Measurements from ENCODE around the gene ANGPTL8.

ANGPTL8 gene

GRCh38 chr19:11226716-11227166 lies 12.7 kb upstream of the ANGPTL8 start:
- DNase-seq (ENCODE audit: low spot score), result no peak
- Histone ChIP-seq H3K14ac (ENCODE audit: low read length) (no peak overlapping the region), H2BK5ac (ENCODE audit: low read length) (no peak overlapping the region), H2BK15ac (ENCODE audit: low read length) (no peak overlapping the region), H3K9me3 (replicated peaks in 1 of 2; ENCODE audit: control insufficient read depth in 2 of 2, insufficient read depth in 1 of 2, low read depth in 1 of 2, low read length in 2 of 2) (peaks cover 5 to 7% of the 10 kb centered on the region in 2 donors), H3K9ac (ENCODE audit: low read depth, low read length, poor library complexity) (no peak overlapping the region), H2BK12ac (ENCODE audit: low read length) (no peak overlapping the region), H3K27me3 (ENCODE audit: control insufficient read depth in 3 of 3, insufficient read depth in 3 of 3, low read depth in 1 of 3, low read length in 3 of 3) (no peaks in the 10 kb centered on the region), H4K8ac (ENCODE audit: low read depth, low read length) (no peak overlapping the region), H2AFZ (ENCODE audit: low read length) (no peak overlapping the region), H3K18ac (ENCODE audit: low read length) (no peak overlapping the region), H3K4ac (ENCODE audit: low read length) (no peak overlapping the region), H3K4me2 (ENCODE audit: insufficient read depth, low read length, poor library complexity, severe bottlenecking) (no peak overlapping the region), H3K36me3 (replicated peaks in 1 of 2; ENCODE audit: control insufficient read depth in 2 of 2, insufficient read depth in 2 of 2, low read length in 2 of 2) (peaks cover 11 to 70% of the 10 kb centered on the region in 2 donors), H4K91ac (ENCODE audit: low read depth, low read length, poor library complexity) (no peak overlapping the region), H3K27ac (replicated peaks; ENCODE audit: low read length) (no peak overlapping the region), H3K23ac (ENCODE audit: low read depth, low read length, poor library complexity) (no peak overlapping the region), H3K79me1 (ENCODE audit: low read depth, low read length) (no peaks in the 10 kb centered on the region), H2BK120ac (ENCODE audit: low read depth, low read length) (no peak overlapping the region), H3K4me1 (ENCODE audit: control insufficient read depth in 2 of 2, insufficient read depth in 1 of 2, low read depth in 1 of 2, low read length in 2 of 2) (peaks cover 0 to 6% of the 10 kb centered on the region in 2 donors), H3K4me3 (ENCODE audit: low read length in 2 of 2) (no peak overlapping the region), H2AK5ac (ENCODE audit: low read depth, low read length) (no peak overlapping the region)
- WGBS, 2 donors (ENCODE audit: extremely low coverage in 2 of 2, insufficient read length in 2 of 2, insufficient replicate concordance in 1 of 2), result no CpG with 5 or more reads among the region's 1 CpG

- Histone ChIP-seq H4K91ac (ENCODE audit: low read depth, low read length, poor library complexity) (no peak overlapping the region), H2AFZ (ENCODE audit: low read length) (no peak overlapping the region), H3K9me3 (replicated peaks in 1 of 2; ENCODE audit: control insufficient read depth in 2 of 2, insufficient read depth in 1 of 2, low read depth in 1 of 2, low read length in 2 of 2) (peaks cover 0 to 2% of the 10 kb centered on the region in 2 donors), H3K9ac (ENCODE audit: low read depth, low read length, poor library complexity) (no peak overlapping the region), H3K4ac (ENCODE audit: low read length) (no peak overlapping the region), H3K79me1 (ENCODE audit: low read depth, low read length) (no peaks in the 10 kb centered on the region), H3K4me2 (ENCODE audit: insufficient read depth, low read length, poor library complexity, severe bottlenecking) (no peak overlapping the region), H4K8ac (ENCODE audit: low read depth, low read length) (no peak overlapping the region), H3K27ac (replicated peaks; ENCODE audit: low read length) (no peak overlapping the region), H3K4me3 (ENCODE audit: low read length in 2 of 2) (no peak overlapping the region), H3K36me3 (replicated peaks in 1 of 2; ENCODE audit: control insufficient read depth in 2 of 2, insufficient read depth in 2 of 2, low read length in 2 of 2) (peaks cover 9 to 70% of the 10 kb centered on the region in 2 donors), H3K18ac (ENCODE audit: low read length) (no peak overlapping the region), H2BK15ac (ENCODE audit: low read length) (no peak overlapping the region), H3K27me3 (ENCODE audit: control insufficient read depth in 3 of 3, insufficient read depth in 3 of 3, low read depth in 1 of 3, low read length in 3 of 3) (no peaks in the 10 kb centered on the region), H2BK12ac (ENCODE audit: low read length) (no peak overlapping the region), H3K4me1 (ENCODE audit: control insufficient read depth in 2 of 2, insufficient read depth in 1 of 2, low read depth in 1 of 2, low read length in 2 of 2) (peaks cover 0 to 6% of the 10 kb centered on the region in 2 donors), H2BK5ac (ENCODE audit: low read length) (no peak overlapping the region), H2AK5ac (ENCODE audit: low read depth, low read length) (no peak overlapping the region), H3K23ac (ENCODE audit: low read depth, low read length, poor library complexity) (no peak overlapping the region), H3K14ac (ENCODE audit: low read length) (no peak overlapping the region), H2BK120ac (ENCODE audit: low read depth, low read length) (no peak overlapping the region)
- no CpG with 5 or more reads among the region's 14 CpGs for WGBS, 2 donors (ENCODE audit: extremely low coverage in 2 of 2, insufficient read length in 2 of 2, insufficient replicate concordance in 1 of 2)
- DNase-seq (ENCODE audit: low spot score), result no peak
These were observed 12.1 kb upstream of the ANGPTL8 start for GRCh38 chr19:11227195-11227886.

GRCh38 chr19:11230621-11231386 lies 8.6 kb upstream of the ANGPTL8 start:
- no peak overlapping the region for H3K9ac ChIP-seq (ENCODE audit: low read depth, low read length, poor library complexity)
- H3K18ac ChIP-seq (ENCODE audit: low read length), result no peak overlapping the region
- H2AFZ ChIP-seq (ENCODE audit: low read length), result no peak overlapping the region
- H4K8ac ChIP-seq (ENCODE audit: low read depth, low read length), result no peak overlapping the region
- H3K79me1 ChIP-seq (ENCODE audit: low read depth, low read length), result no peaks in the 10 kb centered on the region
- no peak overlapping the region for H3K4ac ChIP-seq (ENCODE audit: low read length)
- H2AK5ac ChIP-seq (ENCODE audit: low read depth, low read length), result no peak overlapping the region
- peaks cover 10 to 66% of the 10 kb centered on the region in 2 donors for H3K36me3 ChIP-seq (replicated peaks in 1 of 2; ENCODE audit: control insufficient read depth in 2 of 2, insufficient read depth in 2 of 2, low read length in 2 of 2)
- no CpG with 5 or more reads among the region's 7 CpGs for whole genome bisulfite sequencing, 2 donors (ENCODE audit: extremely low coverage in 2 of 2, insufficient read length in 2 of 2, insufficient replicate concordance in 1 of 2)
- H2BK12ac ChIP-seq (ENCODE audit: low read length), result no peak overlapping the region
- peaks cover 0 to 6% of the 10 kb centered on the region in 2 donors for H3K4me1 ChIP-seq (ENCODE audit: control insufficient read depth in 2 of 2, insufficient read depth in 1 of 2, low read depth in 1 of 2, low read length in 2 of 2)
- H3K4me3 ChIP-seq (ENCODE audit: low read length in 2 of 2), result no peak overlapping the region
- no peak overlapping the region for H2BK120ac ChIP-seq (ENCODE audit: low read depth, low read length)
- H3K23ac ChIP-seq (ENCODE audit: low read depth, low read length, poor library complexity), result no peak overlapping the region
- H2BK5ac ChIP-seq (ENCODE audit: low read length), result no peak overlapping the region
- H3K14ac ChIP-seq (ENCODE audit: low read length), result no peak overlapping the region
- no peak overlapping the region for H4K91ac ChIP-seq (ENCODE audit: low read depth, low read length, poor library complexity)
- H3K27ac ChIP-seq (replicated peaks; ENCODE audit: low read length), result no peak overlapping the region
- no peaks in the 10 kb centered on the region for H3K27me3 ChIP-seq (ENCODE audit: control insufficient read depth in 3 of 3, insufficient read depth in 3 of 3, low read depth in 1 of 3, low read length in 3 of 3)
- H3K4me2 ChIP-seq (ENCODE audit: insufficient read depth, low read length, poor library complexity, severe bottlenecking), result no peak overlapping the region
- H2BK15ac ChIP-seq (ENCODE audit: low read length), result no peak overlapping the region
- H3K9me3 ChIP-seq (replicated peaks in 1 of 2; ENCODE audit: control insufficient read depth in 2 of 2, insufficient read depth in 1 of 2, low read depth in 1 of 2, low read length in 2 of 2), result peaks cover 0 to 2% of the 10 kb centered on the region in 2 donors
- no peak for DNase-seq (ENCODE audit: low spot score)

DNA sequence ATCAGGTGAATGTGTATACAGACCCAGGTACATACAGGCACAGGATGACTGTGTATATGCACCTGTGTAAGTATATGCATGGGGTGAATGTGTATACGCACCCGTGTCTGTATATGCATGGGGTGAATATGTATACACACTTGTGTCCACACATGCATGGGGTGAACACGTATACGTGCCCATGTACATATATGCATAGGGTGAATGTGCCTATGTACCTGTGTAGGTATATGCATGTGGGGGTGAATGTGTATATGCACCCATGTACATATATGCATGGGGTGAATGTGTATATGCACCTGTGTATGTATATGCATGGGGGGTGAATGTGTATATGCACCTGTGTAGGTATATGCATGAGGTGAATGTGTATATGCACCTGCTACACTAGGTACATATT lies 6.9 kb upstream of the ANGPTL8 start:
- peaks cover 8 to 63% of the 10 kb centered on the region in 2 donors for H3K36me3 ChIP-seq (replicated peaks in 1 of 2; ENCODE audit: control insufficient read depth in 2 of 2, insufficient read depth in 2 of 2, low read length in 2 of 2)
- no peak overlapping the region for H2AK5ac ChIP-seq (ENCODE audit: low read depth, low read length)
- WGBS, 2 donors (ENCODE audit: extremely low coverage in 2 of 2, insufficient read length in 2 of 2, insufficient replicate concordance in 1 of 2), result no CpG with 5 or more reads among the region's 4 CpGs
- no peak overlapping the region for H3K9ac ChIP-seq (ENCODE audit: low read depth, low read length, poor library complexity)
- no peak overlapping the region for H4K91ac ChIP-seq (ENCODE audit: low read depth, low read length, poor library complexity)
- H2AFZ ChIP-seq (ENCODE audit: low read length), result no peak overlapping the region
- no peak overlapping the region for H3K27ac ChIP-seq (replicated peaks; ENCODE audit: low read length)
- H3K23ac ChIP-seq (ENCODE audit: low read depth, low read length, poor library complexity), result no peak overlapping the region
- H3K4me2 ChIP-seq (ENCODE audit: insufficient read depth, low read length, poor library complexity, severe bottlenecking), result no peak overlapping the region
- no peak for DNase-seq (ENCODE audit: low spot score)
- H3K4me3 ChIP-seq (ENCODE audit: low read length in 2 of 2), result no peak overlapping the region
- H3K27me3 ChIP-seq (ENCODE audit: control insufficient read depth in 3 of 3, insufficient read depth in 3 of 3, low read depth in 1 of 3, low read length in 3 of 3), result no peaks in the 10 kb centered on the region
- no peak overlapping the region for H3K14ac ChIP-seq (ENCODE audit: low read length)
- H2BK120ac ChIP-seq (ENCODE audit: low read depth, low read length), result no peak overlapping the region
- no peak overlapping the region for H2BK5ac ChIP-seq (ENCODE audit: low read length)
- no peak overlapping the region for H4K8ac ChIP-seq (ENCODE audit: low read depth, low read length)
- H3K18ac ChIP-seq (ENCODE audit: low read length), result no peak overlapping the region
- no peak overlapping the region for H3K4ac ChIP-seq (ENCODE audit: low read length)
- peaks cover 0 to 6% of the 10 kb centered on the region in 2 donors for H3K4me1 ChIP-seq (ENCODE audit: control insufficient read depth in 2 of 2, insufficient read depth in 1 of 2, low read depth in 1 of 2, low read length in 2 of 2)
- H2BK15ac ChIP-seq (ENCODE audit: low read length), result no peak overlapping the region
- H2BK12ac ChIP-seq (ENCODE audit: low read length), result no peak overlapping the region
- H3K79me1 ChIP-seq (ENCODE audit: low read depth, low read length), result no peaks in the 10 kb centered on the region
- peaks cover 0 to 2% of the 10 kb centered on the region in 2 donors for H3K9me3 ChIP-seq (replicated peaks in 1 of 2; ENCODE audit: control insufficient read depth in 2 of 2, insufficient read depth in 1 of 2, low read depth in 1 of 2, low read length in 2 of 2)
